Tibial nerve (tissue), 4 donors: Measurements from ENCODE around the gene MXI1. TPM values are rescaled to one million over a fixed set of nuclear protein-coding genes. Genes with fewer than 3 reads are reported as not detected.

Source experiments
- DNase-seq, 2 donors: peaks; one replicate each; pipeline ENCODE4 v3.0.0-alpha.2; 2019; ENCODE audit warnings: low spot score in 2 of 2
- H3K27ac ChIP-seq, 4 donors: fragments of 200-600 bp; sonication (generic) in 3 of 4; one replicate each; pipeline ENCODE4 v1.5.1; 2017 to 2019; ENCODE audit warnings: mild to moderate bottlenecking in 1 of 4
- H3K27me3 ChIP-seq, 2 donors: fragments of 200-600 bp; sonication (generic) in 1 of 2; one replicate each; pipeline versions ENCODE4 v1.5.1 to v1.6.0; 2017 to 2019
- H3K36me3 ChIP-seq, 3 donors: fragments of 200-600 bp; sonication (generic); one replicate each; pipeline ENCODE4 v1.5.1; 2018 to 2019
- H3K4me1 ChIP-seq, 4 donors: fragments of 200-600 bp; sonication (generic) in 3 of 4; one replicate each; pipeline ENCODE4 v1.5.1; 2017 to 2019
- H3K4me3 ChIP-seq, 4 donors: fragments of 200-600 bp; sonication (generic) in 3 of 4; one replicate each; pipeline ENCODE4 v1.5.1; 2017 to 2019; ENCODE audit warnings: mild to moderate bottlenecking in 1 of 4, moderate library complexity in 1 of 4
- H3K9me3 ChIP-seq, 4 donors: fragments of 200-600 bp; sonication (generic) in 3 of 4; one replicate each; pipeline ENCODE4 v1.5.1; 2017 to 2019
- CTCF ChIP-seq, 5 experiments: fragments of 200-600 bp in 3 of 5; fragments of 450-650 bp in 2 of 5; sonication (generic) in 3 of 5; IDR thresholded peaks; one replicate each; pipeline ENCODE4 v1.5.1; 2016 to 2019; ENCODE audit warnings: antibody characterized with exemption in 5 of 5, mild to moderate bottlenecking in 3 of 5, moderate library complexity in 2 of 5
- EP300 ChIP-seq, 2 donors: sonication (generic); formaldehyde crosslinking; IDR thresholded peaks; one replicate each; pipeline ENCODE4 v1.6.1; 2017; ENCODE audit warnings: antibody characterized with exemption in 2 of 2, mild to moderate bottlenecking in 1 of 2
- POLR2A ChIP-seq, 2 donors: fragments of 450-650 bp; IDR thresholded peaks; one replicate each; pipeline ENCODE4 v1.6.1; 2017; ENCODE audit warnings: antibody characterized with exemption in 2 of 2, mild to moderate bottlenecking in 2 of 2, moderate library complexity in 2 of 2
- WGBS, 2 donors: methylation state at CpG; one replicate each; pipeline ENCODE4 v1.1.5; 2018; 5-methylcytosine and 5-hydroxymethylcytosine counted together
- total RNA-seq, 4 donors: library from RNA; depleted of rRNA; stranded (reverse); fragments of >200 nt; gene quantifications; one replicate each; pipeline ENCODE4 v1.1.0, GENCODE V29; 2016

The MXI1 gene
- total RNA-seq, 4 donors from 2014 or later = 103 to 131 (median 123) TPM

- no peaks in the 10 kb centered on the region for H3K9me3 ChIP-seq
- H3K4me3 ChIP-seq = no peak overlapping the region
- peak overlapping the region in 3 of 4 donors; percentile 25 to 90 (median 76) for H3K27ac ChIP-seq
- H3K27me3 ChIP-seq = no peaks in the 10 kb centered on the region
- no peak for DNase-seq
- TF ChIP-seq CTCF (IDR thresholded peaks at IDR 0.05) = no peak
- no peak for TF ChIP-seq POLR2A (IDR thresholded peaks at IDR 0.05)
- TF ChIP-seq EP300 (IDR thresholded peaks at IDR 0.05) = no peak
- WGBS, 2 donors = 58 to 60% methylated on average over 2 of the region's 2 CpGs
- peaks cover 3 to 79% (median 29%) of the 10 kb centered on the region in 4 donors for H3K4me1 ChIP-seq
- peaks cover 0 to 6% (median 0%) of the 10 kb centered on the region in 3 donors for H3K36me3 ChIP-seq
Observed at GRCh38 chr10:110275128-110275729, 67.8 kb downstream of the MXI1 start.

- H3K4me3 ChIP-seq = no peak overlapping the region
- no peaks in the 10 kb centered on the region for H3K9me3 ChIP-seq
- TF ChIP-seq POLR2A (IDR thresholded peaks at IDR 0.05) (no peak), EP300 (IDR thresholded peaks at IDR 0.05) (no peak), CTCF (IDR thresholded peaks at IDR 0.05) (no peak)
- no peaks in the 10 kb centered on the region for H3K27me3 ChIP-seq
- H3K4me1 ChIP-seq = peaks cover 3 to 65% (median 21%) of the 10 kb centered on the region in 4 donors
- peak overlapping the region in 2 of 4 donors; percentile 33 to 76 for H3K27ac ChIP-seq
- H3K36me3 ChIP-seq = peaks cover 0 to 11% (median 0%) of the 10 kb centered on the region in 3 donors
- WGBS, 2 donors = 98 to 100% methylated on average over 5 of the region's 5 CpGs
- no peak for DNase-seq
Observed at GRCh38 chr10:110276603-110277002, 69.2 kb downstream of the MXI1 start.

- 98 to 100% methylated on average over 2 of the region's 2 CpGs for WGBS, 2 donors
- no peak for DNase-seq
- Histone ChIP-seq H3K36me3 (peaks cover 0 to 11% (median 0%) of the 10 kb centered on the region in 3 donors), H3K4me3 (no peak overlapping the region), H3K27me3 (no peaks in the 10 kb centered on the region), H3K27ac (peak overlapping the region in 1 of 4 donors; percentile 22), H3K4me1 (peaks cover 3 to 68% (median 20%) of the 10 kb centered on the region in 4 donors), H3K9me3 (no peaks in the 10 kb centered on the region)
- TF ChIP-seq CTCF (IDR thresholded peaks at IDR 0.05) (no peak), EP300 (IDR thresholded peaks at IDR 0.05) (no peak), POLR2A (IDR thresholded peaks at IDR 0.05) (no peak)
Observed at GRCh38 chr10:110277591-110277990, 70.2 kb downstream of the MXI1 start.

- TF ChIP-seq EP300 (IDR thresholded peaks at IDR 0.05) = no peak
- TF ChIP-seq POLR2A (IDR thresholded peaks at IDR 0.05) = no peak
- TF ChIP-seq CTCF (IDR thresholded peaks at IDR 0.05) = no peak
- peaks cover 0 to 62% (median 10%) of the 10 kb centered on the region in 4 donors for H3K4me1 ChIP-seq
- DNase-seq = no peak
- no peaks in the 10 kb centered on the region for H3K27me3 ChIP-seq
- no peak overlapping the region for H3K4me3 ChIP-seq
- no peaks in the 10 kb centered on the region for H3K9me3 ChIP-seq
- 71 to 73% methylated on average over 7 of the region's 7 CpGs for WGBS, 2 donors
- peaks cover 0 to 11% (median 0%) of the 10 kb centered on the region in 3 donors for H3K36me3 ChIP-seq
- H3K27ac ChIP-seq = peak overlapping the region in 2 of 4 donors; percentile 10 to 54
Observed at GRCh38 chr10:110278562-110279406, 71.4 kb downstream of the MXI1 start.
